Measurements from ENCODE around the gene GALNT16. TPM values are rescaled to one million over a fixed set of nuclear protein-coding genes. Genes with fewer than 3 reads are reported as not detected.

Gene GALNT16
- total RNA-seq, 1 experiment from 2014 or later, result 23.9 TPM

- DNase-seq (ENCODE audit: extremely low read depth, low read depth), result peak; percentile 97
These were observed 138.3 kb downstream of the GALNT16 start, which contains the start of the genes ERH and SLC39A9 for GRCh38 chr14:69398053-69398817. TSS of gene ERH (minus strand) at chr14:69398299. CDS start at chr14:69398233, 66 bp downstream. TSS of gene SLC39A9 (plus strand) at chr14:69398692. CDS start at chr14:69399370, 678 bp downstream.

GRCh38 chr14:69398818-69399210 is 138.9 kb downstream of the GALNT16 start:
- no peak for DNase-seq (ENCODE audit: extremely low read depth, low read depth)

GRCh38 chr14:69399750-69400149 is 139.8 kb downstream of the GALNT16 start:
- no peak for DNase-seq (ENCODE audit: extremely low read depth, low read depth)

GRCh38 chr14:69400154-69400553 is 140.2 kb downstream of the GALNT16 start:
- no peak for DNase-seq (ENCODE audit: extremely low read depth, low read depth)

GRCh38 chr14:69401841-69402240 is 141.9 kb downstream of the GALNT16 start:
- no peak for DNase-seq (ENCODE audit: extremely low read depth, low read depth)

- DNase-seq (ENCODE audit: extremely low read depth, low read depth), result no peak
These were observed 144.5 kb downstream of the GALNT16 start for GRCh38 chr14:69404478-69404877.

GRCh38 chr14:69404883-69405282 is 144.9 kb downstream of the GALNT16 start:
- DNase-seq (ENCODE audit: extremely low read depth, low read depth), result no peak

GRCh38 chr14:69405762-69406161 is 145.8 kb downstream of the GALNT16 start:
- no peak for DNase-seq (ENCODE audit: extremely low read depth, low read depth)

Other genes starting within 250 kb of the GALNT16 start
- 12.4 and 14.3 TPM in 2 replicates for gene DCAF5, start 107.0 kb upstream of the GALNT16 start, total RNA-seq (2014; rRNA removed; shearing (Covaris generic))
- gene EXD2, start 68.7 kb upstream of the GALNT16 start, total RNA-seq (2014; rRNA removed; shearing (Covaris generic)), result 19.4 and 21.5 TPM in 2 replicates
- 137 and 169 TPM in 2 replicates for gene ERH, start 138.1 kb downstream of the GALNT16 start, total RNA-seq (2014; rRNA removed; shearing (Covaris generic))
- 126 and 137 TPM in 2 replicates for gene SLC39A9, start 138.5 kb downstream of the GALNT16 start, total RNA-seq (2014; rRNA removed; shearing (Covaris generic))
- gene PLEKHD1, start 224.6 kb downstream of the GALNT16 start, total RNA-seq (2014; rRNA removed; shearing (Covaris generic)), result not detected in 2 replicates

Data from NCI-H460 (cell line).